Stimulated activated CD8-positive, alpha-beta memory T cell treated with anti-CD3 and anti-CD28 coated beads, Interleukin-4, amount 100 ng/mL, for 24 hours (primary cell): ENCODE measurements around the gene AAK1.
"Not testable (repeated sequence)": the region's sequence is repeated elsewhere in the genome, so short reads cannot be mapped to it uniquely, and the experiment has no call there.

Experiments
- DNase-seq: peaks from one replicate; pipeline ENCODE4 v3.0.0-alpha.2; 2020; ENCODE audit warnings: low read depth

Gene AAK1

GRCh38 chr2:69643602-69644505 is at the start of gene AAK1:
Gene AAK1, minus strand, starts transcription at chr2:69643739. Its CDS starts 699 bp downstream, at chr2:69643040.
- peak; percentile 83 for DNase-seq

GRCh38 chr2:69692424-69692823 is 48.9 kb upstream of the AAK1 start:
- no peak for DNase-seq

- DNase-seq = no peak
These were observed 46.4 kb upstream of the AAK1 start for GRCh38 chr2:69689969-69690368.

GRCh38 chr2:69689466-69689865 is 45.9 kb upstream of the AAK1 start:
- DNase-seq = no peak

GRCh38 chr2:69687971-69688611 is 44.6 kb upstream of the AAK1 start:
- no peak for DNase-seq

- no peak for DNase-seq
These were observed 43.3 kb upstream of the AAK1 start for GRCh38 chr2:69686813-69687212.

- DNase-seq = no peak
These were observed 41.9 kb upstream of the AAK1 start for GRCh38 chr2:69685321-69686048.

GRCh38 chr2:69683170-69683971 is 39.8 kb upstream of the AAK1 start:
- DNase-seq = no peak

- no peak for DNase-seq
These were observed 39.0 kb upstream of the AAK1 start for GRCh38 chr2:69682525-69682924.

GRCh38 chr2:69680001-69680675 is 36.6 kb upstream of the AAK1 start:
- no peak for DNase-seq

GRCh38 chr2:69677914-69678313 is 34.4 kb upstream of the AAK1 start:
- no peak for DNase-seq

- DNase-seq = no peak
These were observed 32.6 kb upstream of the AAK1 start for GRCh38 chr2:69676146-69676545.

GRCh38 chr2:69674316-69674670 is 30.8 kb upstream of the AAK1 start:
- no peak for DNase-seq

GRCh38 chr2:69673098-69673497 is 29.6 kb upstream of the AAK1 start:
- not testable (repeated sequence) for DNase-seq

- no peak for DNase-seq
These were observed 26.1 kb upstream of the AAK1 start for GRCh38 chr2:69669666-69670065.

- DNase-seq = no peak
These were observed 25.1 kb upstream of the AAK1 start for GRCh38 chr2:69668598-69668997.

- DNase-seq = no peak
These were observed 24.4 kb upstream of the AAK1 start for GRCh38 chr2:69667805-69668382.

- no peak for DNase-seq
These were observed 21.6 kb upstream of the AAK1 start for GRCh38 chr2:69665152-69665551.

- DNase-seq = no peak
These were observed 20.3 kb upstream of the AAK1 start for GRCh38 chr2:69663860-69664259.

- DNase-seq = not testable (repeated sequence)
These were observed 19.0 kb upstream of the AAK1 start for GRCh38 chr2:69662547-69662946.

- no peak for DNase-seq
These were observed 17.1 kb upstream of the AAK1 start for GRCh38 chr2:69660637-69661036.
